ENCODE measurements around the gene MCAT.
"Not testable (repeated sequence)": the region's sequence is repeated elsewhere in the genome, so short reads cannot be mapped to it uniquely, and the experiment has no call there.

The MCAT gene

DNA sequence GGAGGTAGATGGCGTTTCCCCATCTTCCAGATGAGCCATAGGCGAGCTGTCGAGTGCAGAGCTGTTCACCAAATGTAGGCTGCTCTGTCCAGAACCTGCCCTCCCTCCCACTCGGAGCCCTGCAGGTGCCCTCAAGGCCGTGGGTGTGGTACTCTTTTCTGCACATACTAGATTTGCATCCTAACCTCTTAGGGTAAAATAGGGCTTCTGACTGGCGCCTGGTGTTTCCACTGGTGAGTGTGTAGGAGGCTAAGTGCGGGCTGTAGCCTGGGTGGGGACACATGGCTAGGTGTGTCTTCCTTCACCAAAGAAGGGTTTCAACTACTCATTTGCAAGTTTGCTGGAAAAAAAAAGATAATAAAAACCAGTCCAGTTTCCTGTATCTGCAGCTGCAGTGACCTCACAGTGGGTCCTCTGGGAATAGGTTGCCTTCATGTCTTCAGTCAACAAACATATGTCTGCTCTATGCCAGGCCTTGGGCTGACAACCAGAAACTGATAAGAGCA is 24.2 kb downstream of the MCAT start:
- peak in 1 of 3 experiments; percentile 21 for DNase-seq

DNA sequence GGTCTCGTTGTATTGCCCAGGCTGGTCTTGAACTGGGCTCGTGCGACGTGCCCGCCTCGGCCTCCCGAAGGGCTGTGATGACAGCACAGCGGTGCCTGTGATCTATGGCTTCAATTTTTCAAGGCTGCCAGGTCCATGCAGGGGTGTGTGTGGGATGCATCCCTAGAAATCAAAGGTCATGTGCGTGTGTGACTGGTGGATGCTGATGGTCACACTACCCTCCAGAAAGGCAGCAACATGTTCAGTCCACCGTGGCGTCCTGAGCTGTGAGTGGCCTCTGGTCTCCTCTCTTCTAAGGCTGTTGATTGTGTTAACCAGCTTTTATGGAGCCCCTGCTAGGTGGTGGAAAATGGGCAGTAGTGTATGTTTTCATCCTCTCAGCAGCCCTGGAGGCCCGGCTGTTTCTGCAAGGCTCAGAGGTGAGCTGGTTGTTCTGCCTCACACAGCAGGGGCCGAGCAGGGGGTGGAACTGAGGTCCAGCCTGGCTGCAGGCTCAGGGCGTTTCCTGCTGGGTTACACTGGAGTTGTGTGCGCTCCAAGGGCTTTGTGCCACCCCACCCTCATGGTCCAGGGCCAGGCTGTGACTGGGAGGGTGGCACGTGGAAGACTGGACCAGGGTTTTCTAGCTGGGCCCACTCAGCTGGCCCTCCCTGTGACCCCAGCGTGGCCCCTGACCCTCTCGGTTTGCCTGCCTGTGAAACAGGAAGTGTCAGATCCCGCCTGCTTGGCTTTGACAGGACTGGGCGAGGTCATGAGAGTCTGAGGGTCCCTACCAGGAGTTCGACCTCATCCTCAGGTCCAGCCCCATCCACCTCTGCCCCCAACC is 25.0 kb downstream of the MCAT start:
- peak in 1 of 3 experiments; percentile 3 for DNase-seq

DNA sequence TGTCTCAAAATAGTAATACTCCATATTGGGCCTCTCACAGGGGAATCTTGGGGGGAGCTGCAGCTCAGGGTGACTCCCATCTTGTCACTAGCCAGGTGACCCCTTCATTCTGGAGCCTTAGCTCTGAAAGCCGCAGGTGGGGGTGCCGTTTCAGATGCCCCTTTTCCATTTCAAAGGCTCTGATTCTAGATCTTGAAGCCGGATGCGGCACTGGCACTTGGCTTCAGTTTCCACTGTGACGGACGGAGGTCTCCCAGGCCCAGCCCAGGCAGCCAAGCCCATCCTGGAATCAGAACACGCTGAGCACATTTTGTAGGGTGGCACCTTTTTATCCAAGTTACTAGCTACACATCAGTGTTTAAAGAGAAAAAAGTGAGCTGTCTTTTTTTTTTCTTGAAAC is 26.3 kb downstream of the MCAT start:
- DNase-seq, result no peak

DNA sequence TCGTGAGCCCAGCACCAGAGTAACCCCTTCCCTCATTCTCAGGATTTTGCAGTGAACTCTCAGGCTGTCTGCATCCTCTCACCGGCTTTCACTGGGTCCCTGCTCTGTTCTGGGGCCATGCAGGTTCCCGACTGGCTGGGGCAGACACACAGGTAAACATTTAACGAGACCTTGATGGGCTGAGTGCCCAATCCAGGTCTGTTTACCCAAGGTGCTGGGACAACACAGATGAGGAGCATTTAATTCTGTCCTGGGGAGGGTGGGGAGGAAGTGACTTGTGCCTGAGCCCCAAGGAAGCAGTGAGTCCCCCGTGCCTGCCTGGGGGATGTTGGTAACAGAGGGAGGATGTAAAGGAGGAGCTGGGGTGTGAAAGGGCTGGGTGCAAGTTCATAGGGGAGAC is 28.2 kb downstream of the MCAT start:
- peak in 2 of 3 experiments; percentile 16 to 28 for DNase-seq

DNA sequence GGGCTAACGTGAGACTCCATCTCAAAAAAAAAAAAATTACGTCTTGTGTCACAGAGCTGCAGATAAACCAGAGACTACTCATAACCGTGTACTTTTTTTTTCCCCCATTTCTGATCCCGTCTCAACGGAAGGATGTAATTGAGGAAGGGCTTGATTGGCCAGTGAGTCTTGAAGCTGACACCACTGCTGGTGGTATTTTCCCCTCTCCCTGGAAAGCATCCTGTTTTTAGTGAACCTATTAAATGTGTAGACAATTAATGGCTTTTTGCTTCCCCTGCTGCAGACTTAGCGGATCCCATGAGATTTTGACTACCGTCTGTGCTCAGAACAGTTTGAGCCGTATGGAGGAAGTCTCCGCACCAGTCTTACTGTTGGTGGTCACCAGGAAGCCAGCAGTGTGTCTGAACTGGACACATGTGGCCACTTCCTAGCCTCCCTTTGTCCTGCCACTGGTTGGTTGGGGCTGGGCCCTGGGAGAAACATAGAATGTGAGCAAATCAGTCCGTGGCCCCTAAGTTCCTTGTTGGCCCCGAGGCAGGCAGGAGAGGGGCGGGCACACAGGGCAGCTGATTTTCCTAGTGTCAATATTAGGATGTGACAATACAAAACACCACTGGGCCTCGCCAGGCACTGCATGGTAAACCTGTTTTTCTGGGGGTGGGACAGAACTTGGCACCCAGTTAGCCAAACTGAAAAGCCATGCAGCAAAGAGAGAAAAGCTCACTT is 29.5 kb downstream of the MCAT start:
- peak in 2 of 3 experiments; percentile 13 to 32 for DNase-seq

DNA sequence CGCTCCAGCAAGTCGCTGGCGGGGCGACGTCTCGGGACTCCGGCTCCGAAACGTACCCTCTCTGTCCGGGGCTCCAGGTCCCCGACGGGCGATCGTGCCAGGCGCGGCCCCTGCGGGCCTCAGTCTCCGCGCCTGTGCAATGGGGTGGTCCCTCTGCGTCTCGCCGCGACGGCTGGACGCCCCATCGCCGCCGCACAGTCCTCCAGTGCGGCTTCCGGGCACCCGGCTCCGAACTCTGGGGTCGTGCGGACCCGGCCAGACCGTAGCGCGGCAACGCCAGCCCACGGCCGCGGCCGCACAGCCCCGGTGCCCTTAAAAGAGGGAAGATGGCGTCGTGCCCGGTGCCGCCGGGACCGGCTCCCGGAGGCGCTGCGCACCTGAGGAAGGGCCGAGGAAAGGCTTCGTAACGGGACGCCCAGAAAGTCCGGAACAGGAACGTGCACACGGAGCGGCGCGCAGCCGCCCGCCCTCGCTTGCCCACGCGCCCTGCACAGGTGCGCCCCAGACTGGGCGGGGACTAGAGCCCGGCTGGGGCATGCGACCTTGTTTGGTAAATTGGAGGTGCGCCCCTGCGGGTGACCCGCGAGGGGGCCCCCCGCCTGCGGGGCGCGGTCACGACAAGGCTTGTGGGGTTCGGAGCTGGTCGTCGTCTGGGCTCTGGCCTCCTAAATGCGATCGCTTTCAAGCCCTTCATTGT is 32.1 kb downstream of the MCAT start:
- DNase-seq, result peak; percentile 29 to 36 (median 36)

DNA sequence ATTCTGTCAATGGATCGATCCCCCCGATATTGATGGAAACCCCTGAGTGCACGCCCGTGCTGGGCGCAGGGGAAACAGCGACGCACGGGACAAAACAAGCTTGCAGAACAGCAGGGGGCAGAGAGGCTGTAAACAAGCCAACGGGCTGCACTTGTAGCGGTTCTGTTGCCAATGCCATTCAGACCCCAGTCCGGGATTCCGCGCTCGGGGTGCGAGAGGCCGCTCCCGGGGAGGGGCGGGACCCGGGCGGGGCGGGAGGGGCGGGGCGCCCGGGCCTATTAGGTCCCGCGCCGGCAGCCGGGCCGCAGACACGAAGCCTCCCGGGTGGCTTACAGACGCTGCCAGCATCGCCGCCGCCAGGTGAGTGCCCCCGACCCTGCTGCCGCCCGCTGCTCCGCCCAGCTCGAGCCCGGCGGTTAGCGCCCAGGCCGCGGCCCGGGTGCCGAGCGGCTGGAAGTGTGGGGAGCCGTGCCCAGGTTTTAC is 32.7 kb downstream of the MCAT start, which contains the start of gene BIK:
BIK (plus strand) TSS at position 307 of the 483 bp plus-strand sequence. CDS start 13,273 bp downstream, outside the sequence.
- DNase-seq, result peak; percentile 32 to 54 (median 52)

DNA sequence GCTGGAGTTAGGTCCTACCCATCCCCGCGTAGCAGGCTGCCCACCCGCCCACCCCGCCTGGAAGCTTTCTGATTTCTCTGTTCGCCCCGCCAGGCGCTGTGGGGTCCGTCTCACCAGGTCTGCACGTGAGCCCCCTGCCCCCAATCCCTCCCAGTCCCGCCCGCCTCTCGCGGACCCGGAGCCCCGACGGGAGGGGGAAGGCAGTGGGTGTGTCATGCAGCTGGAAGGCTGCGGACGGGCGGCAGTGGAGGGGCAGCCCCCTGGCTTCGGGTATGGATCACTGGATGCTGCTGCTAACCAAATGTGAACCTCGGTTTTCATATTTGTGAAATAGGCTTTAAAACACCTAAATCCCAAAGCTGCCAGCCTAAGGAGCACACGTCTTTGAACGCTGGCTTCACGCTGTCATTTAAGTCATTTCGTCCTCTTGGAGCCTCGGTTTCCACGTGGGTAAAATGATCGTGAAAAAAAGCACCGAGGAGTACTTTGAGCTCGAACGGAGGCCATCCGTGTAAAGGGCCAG is 33.2 kb downstream of the MCAT start:
- no peak for DNase-seq

DNA sequence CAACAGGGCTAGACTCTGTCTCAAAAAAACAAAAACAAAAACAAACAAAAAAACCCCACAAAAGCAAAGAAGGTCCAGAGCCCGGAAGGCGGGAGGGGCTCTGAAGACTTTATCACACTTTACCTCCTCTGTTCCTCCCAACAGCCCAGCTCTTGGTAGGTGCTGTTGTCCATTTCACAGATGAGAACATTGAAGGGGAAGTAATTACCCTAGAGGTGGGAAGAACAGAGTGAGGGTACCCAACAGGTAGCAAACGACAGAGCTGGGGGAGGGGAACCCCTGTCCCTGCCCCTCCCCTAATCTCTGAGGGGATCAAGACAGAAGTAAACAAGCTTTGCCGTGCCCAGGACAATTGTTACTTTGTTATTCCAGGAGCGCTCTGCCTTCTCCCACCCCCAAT is 33.7 kb downstream of the MCAT start:
- DNase-seq, result no peak

DNA sequence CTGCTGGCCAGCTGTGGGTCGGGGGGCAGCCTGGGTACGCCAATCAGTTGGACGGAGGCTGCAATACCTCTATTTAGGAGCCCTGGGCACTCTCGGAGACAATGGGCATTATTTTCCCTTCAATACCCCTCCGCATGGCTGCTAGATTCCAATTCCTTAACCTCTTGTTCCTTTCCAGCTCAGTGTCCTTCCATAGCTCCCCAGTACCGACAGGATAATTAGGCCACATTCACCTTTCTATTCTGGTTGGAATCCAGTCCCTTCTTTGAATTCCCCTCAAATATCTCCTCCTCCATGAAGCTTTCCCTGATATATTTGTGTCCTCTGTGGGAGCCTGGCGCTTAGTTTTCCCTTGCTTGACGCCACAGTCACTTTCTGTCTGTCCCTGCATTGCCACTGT is 36.9 kb downstream of the MCAT start:
- no peak for DNase-seq

DNA sequence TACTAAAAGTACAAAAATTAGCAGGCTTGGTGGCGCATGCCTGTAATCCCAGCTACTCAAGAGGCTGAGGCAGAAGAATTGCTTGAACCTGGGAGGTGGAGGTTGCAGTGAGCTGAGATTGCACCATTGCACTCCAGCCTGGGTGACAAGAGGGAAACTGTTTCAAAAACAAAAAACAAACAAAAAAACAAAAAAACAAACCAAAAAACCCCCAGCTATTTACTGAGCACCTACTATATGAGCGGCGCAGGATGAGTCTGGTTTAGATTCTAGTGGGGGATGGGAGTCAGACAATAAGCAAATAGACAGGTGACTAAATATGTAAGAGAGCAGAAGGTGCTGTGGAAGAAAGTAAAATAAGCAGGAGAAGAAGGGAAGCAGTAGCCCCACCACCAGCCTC is 38.2 kb downstream of the MCAT start:
- DNase-seq, result not testable (repeated sequence)

DNA sequence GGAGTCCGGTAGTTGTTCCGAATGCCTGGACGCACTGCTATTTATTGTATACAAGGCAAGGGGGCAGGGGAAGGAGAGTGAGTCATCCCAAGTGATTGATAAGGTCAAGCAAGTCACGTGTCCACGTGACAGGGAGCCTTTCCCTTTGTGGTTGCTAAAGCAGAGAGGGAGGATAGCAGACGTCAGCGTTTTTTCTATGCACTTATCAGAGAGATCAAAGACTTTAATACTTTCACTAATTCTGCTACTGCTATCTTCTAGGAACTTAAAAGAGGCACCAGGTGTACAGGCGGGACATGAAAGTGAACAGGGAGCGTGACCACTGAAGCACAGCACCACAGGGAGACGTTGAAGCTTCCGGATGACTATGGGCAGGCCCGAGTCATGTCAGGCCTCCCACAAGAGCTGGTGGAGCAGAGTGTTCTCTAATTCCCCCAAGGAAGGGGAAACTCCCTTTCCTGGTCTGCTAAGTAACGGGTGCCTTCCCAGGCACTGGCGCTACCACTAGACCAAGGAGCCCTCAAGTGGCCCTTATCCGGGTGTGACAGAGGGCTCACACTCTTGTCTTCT is 39.1 kb downstream of the MCAT start:
- DNase-seq, result peak in 1 of 3 experiments; percentile 14

DNA sequence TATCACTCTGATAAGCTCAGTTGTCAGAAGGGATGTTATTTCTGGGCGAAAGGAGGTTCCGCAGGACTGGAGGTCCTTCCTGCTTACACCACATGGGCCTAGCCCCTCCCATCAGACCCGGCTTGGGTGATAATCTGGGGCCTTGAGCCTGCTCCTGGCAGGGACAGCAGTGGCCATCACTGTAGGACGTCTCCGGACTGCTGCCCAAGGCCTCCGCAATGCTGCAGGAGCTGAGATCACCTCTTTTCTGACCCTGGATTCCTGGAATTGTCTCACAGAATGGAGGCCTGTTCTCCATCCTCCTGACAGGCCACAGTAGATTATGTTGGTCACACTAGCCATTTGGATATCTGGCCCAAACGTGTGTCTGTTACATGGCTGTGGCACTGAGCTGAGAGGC is 41.9 kb downstream of the MCAT start:
- no peak for DNase-seq

DNA sequence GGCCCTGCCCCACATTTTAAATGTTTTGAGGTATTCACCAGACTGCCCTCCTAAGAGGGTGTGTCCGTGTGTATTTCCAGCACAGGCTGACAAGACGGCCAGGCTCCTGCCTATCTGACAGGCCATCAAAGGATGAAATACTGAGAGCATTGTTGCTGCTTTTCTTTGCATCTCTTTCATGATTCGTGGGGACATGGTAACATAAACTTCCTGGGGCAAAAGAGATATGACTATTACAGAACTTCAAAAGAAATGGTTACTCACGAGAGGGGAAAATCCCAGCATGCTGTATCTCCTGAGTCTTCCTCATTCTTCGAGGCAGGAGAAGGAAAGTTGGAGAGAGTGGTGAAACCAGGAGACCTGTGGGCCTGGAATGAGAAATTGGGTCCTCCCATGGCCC is 43.0 kb downstream of the MCAT start:
- no peak for DNase-seq

DNA sequence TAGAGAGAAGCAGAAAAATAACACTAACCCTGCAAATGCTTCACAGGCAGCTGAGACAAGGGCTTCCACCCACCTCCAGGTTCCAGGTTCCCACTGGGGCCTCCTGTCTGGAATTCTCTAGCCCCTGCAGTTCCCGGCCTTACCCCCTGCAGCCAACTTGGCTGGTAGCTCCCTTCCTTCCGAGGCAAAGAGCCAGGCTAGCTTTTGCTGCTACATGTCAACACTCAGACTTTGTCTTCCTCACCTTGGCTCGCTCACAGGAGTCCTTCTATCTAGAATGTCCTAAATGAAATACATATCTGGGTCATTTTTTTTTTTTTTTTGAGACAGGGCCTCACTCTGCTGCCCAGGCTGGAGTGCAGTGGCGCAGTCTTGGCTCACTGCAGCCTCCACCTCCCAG is 44.1 kb downstream of the MCAT start:
- DNase-seq, result no peak

DNA sequence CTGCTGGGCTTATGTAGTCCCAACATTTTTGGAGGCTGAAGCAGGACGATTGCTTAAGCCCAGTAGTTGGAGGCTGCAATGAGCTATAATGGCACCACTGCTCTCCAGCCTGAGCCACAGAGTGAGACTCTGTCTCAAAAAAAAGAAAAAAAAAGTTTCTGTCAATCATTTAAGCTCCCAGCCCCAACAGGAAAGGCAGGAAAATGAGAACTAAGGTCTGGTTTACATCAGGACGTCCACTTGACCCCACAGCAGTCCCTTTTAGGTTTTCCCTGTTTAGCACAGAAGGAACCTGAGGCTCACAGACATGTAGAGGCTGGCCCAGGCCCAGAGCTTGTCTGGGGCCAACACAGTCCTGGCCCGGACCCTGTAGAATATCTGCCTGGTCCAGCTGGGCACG is 44.8 kb downstream of the MCAT start:
- DNase-seq, result no peak

DNA sequence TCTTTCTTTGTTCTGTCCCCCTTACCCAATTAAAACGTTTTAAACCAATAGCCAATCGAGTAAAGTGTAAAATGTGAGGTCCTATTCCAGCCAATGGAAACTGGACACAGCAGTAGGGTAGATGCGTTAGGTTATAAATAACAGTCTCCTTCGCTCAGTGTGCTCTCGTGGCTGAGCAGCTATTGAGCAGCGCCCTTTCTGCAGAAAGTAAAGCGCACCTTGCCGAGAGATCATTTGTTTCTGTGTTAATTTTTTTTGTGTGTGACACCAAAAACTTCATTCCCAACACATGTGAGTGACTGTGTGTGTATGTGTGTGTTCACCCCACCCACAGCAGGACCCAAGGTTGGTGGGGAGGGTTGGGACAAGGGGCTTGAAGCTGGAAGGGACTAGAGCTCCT is 46.8 kb downstream of the MCAT start:
- DNase-seq, result no peak

DNA sequence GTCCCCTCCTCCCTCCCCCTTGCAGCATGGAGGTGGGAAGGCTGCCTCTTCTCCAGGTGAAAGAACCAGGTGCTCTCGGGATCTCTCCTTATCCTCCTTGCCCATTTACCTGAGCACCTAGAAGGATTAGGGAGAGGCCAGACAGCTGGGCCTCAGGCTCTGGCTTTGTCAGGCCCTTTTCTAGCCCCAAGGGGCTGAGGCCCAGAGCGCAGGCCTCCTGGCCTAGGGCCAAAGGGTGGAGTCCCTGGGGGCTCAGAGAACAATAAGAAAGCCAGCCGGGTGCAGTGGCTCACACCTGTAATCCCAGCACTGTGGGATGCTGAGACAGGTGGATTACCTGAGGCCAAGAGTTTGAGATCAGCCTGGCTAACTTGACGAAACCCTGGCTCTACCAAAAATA is 48.6 kb downstream of the MCAT start:
- DNase-seq, result peak in 2 of 3 experiments; percentile 8 to 31

DNA sequence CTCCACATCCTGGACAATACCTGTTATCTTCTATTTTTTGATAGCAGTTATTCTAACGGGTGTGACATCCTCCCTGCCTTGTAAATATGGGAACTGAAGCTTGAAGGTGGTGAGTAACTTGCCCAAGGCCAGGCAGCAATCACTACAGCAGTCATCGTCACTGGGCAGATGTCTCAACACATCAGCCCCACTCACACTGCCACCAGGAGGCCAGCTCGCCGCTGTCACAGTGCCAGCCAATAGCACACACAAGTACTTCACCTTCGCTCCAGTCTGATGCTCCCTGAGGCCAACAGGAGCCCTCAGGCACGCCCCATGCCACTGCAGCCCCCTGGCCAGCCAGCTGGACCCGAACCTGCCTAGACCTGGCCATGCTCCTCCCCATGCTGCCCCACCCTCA is 49.1 kb downstream of the MCAT start:
- DNase-seq, result peak; percentile 16 to 54 (median 18)

DNA sequence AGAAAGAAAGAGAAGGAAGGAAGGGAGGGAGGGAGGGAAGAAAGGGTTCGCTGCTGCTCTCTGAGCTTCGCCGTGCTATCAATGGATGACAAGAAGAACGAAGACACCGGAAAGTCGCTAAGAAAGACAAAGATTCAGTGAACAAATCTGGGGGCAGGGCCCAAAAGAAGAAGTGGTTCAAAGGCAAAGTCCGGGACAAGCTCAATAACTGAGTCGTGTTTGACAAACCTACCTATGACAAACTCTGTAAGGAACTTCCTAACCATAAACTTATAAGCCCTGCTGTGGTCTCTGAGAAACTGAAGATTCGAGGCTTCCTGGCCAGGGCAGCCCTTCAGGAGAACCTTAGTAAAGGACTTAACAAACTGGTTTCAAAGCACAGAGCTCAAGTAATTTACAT is 51.1 kb downstream of the MCAT start:
- DNase-seq, result no peak

DNA sequence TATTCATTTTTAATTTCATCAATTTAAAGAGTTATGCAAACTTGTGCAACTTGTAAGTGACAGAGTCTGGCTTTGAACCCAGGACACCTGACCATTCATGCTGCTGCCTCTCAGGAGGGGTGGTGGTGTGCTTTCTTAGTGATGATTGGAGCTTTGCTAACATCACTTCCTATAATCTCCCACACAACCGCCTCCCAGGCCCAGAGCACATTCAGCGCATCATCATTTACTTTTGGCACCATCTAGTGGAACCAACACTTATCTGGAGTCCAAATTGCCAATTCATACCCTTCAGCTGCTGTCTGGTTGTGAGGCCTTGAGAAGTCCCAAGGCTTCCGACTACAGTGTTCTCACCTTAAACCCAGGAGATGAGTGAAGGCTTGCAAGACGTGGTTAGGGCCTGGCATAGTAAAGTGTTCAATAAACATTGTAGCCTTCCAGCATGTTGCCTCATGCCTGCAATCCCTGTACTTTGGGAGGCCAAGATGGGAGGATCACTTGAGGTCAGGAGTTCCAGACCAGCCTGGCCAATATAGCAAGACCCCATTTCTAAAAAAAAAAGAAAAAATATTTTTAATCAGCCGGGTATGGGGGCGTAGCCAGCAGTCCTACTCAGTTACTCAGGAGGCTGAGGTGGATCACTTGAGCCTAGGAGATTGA is 52.9 kb downstream of the MCAT start:
- peak; percentile 13 to 80 (median 34) for DNase-seq

Measured in NCI-H1417 (cell line).